WTC11 (cell line): ENCODE measurements around the gene EEF2K. TPM values are rescaled to one million over a fixed set of nuclear protein-coding genes. Genes with fewer than 3 reads are reported as not detected.

ENCODE experiments used
- ATAC-seq: fragments of 200-7000 bp; cut with Tn5 transposase; 2 replicates; pipeline ENCODE4 v1.10.0; 2021; ENCODE audit warnings: mild to moderate bottlenecking, moderate library complexity
- CTCF ChIA-PET: fragments of 300-600 bp; sonication (Branson Sonifier 250); formaldehyde crosslinking; loops from one replicate; lab custom pipeline; 2021; ENCODE audit warnings: antibody characterized with exemption; lab: Charles Lee
- POLR2A ChIA-PET: fragments of 350-600 bp; sonication (Branson Sonifier 250); formaldehyde crosslinking; loops from one replicate; lab custom pipeline; 2021; ENCODE audit warnings: antibody characterized with exemption; lab: Charles Lee
- DNase-seq: peaks from one replicate; pipeline ENCODE4 v3.0.0; 2021; ENCODE audit warnings: low spot score
- H3K27ac Mint-ChIP-seq: 2 replicates; pipeline ENCODE4 v1.8.0; 2021; ENCODE audit warnings: mixed read lengths
- H3K27me3 Mint-ChIP-seq: 2 replicates; pipeline ENCODE4 v1.8.0; 2021; ENCODE audit warnings: low read depth, mild to moderate bottlenecking, moderate library complexity, mixed read lengths
- H3K36me3 Mint-ChIP-seq: 2 replicates; pipeline ENCODE4 v1.8.0; 2021; ENCODE audit warnings: mixed read lengths
- H3K4me1 Mint-ChIP-seq: 2 replicates; pipeline ENCODE4 v1.8.0; 2022; ENCODE audit warnings: mixed read lengths
- H3K4me3 Mint-ChIP-seq: 2 replicates; pipeline ENCODE4 v1.8.0; 2021; ENCODE audit warnings: mild to moderate bottlenecking, moderate library complexity, mixed read lengths
- H3K9me3 Mint-ChIP-seq: 2 replicates; pipeline ENCODE4 v1.8.0; 2021; ENCODE audit warnings: mixed read lengths
- AR ChIP-seq: fragments of 250-450 bp; sonication (Bioruptor Pico); IDR thresholded peaks from 2 replicates; pipeline ENCODE4 v1.9.0; 2021; ENCODE audit warnings: mild to moderate bottlenecking
- CREB1 ChIP-seq: sonication (generic); formaldehyde crosslinking; IDR thresholded peaks from 2 replicates; pipeline ENCODE4 v1.8.0; 2023; ENCODE audit warnings: mild to moderate bottlenecking, missing genetic modification reagents
- CREM ChIP-seq: sonication (generic); formaldehyde crosslinking; IDR thresholded peaks from 2 replicates; pipeline ENCODE4 v1.8.1; 2022; ENCODE audit warnings: mild to moderate bottlenecking, missing genetic modification reagents, moderate library complexity
- CTCF ChIP-seq: fragments of 200-600 bp; IDR thresholded peaks from 2 replicates; pipeline ENCODE4 v1.8.0; 2022; ENCODE audit warnings: antibody characterized with exemption
- ESRRA ChIP-seq: sonication (generic); formaldehyde crosslinking; IDR thresholded peaks from 2 replicates; pipeline ENCODE4 v1.8.1; 2022; ENCODE audit warnings: mild to moderate bottlenecking, missing genetic modification reagents, borderline replicate concordance
- GABPB1 ChIP-seq: sonication (generic); formaldehyde crosslinking; IDR thresholded peaks from 2 replicates; pipeline ENCODE4 v1.8.1; 2023; ENCODE audit warnings: mild to moderate bottlenecking, missing genetic modification reagents
- HMGXB4 ChIP-seq: sonication (generic); formaldehyde crosslinking; IDR thresholded peaks from 2 replicates; pipeline ENCODE4 v1.8.1; 2023; ENCODE audit warnings: mild to moderate bottlenecking, moderate library complexity, missing genetic modification reagents
- JUN ChIP-seq: sonication (generic); formaldehyde crosslinking; IDR thresholded peaks from 2 replicates; pipeline ENCODE4 v1.8.0; 2023; ENCODE audit warnings: mild to moderate bottlenecking, missing genetic modification reagents
- MAX ChIP-seq: sonication (generic); formaldehyde crosslinking; IDR thresholded peaks from 2 replicates; pipeline ENCODE4 v1.8.0; 2022; ENCODE audit warnings: mild to moderate bottlenecking, missing genetic modification reagents
- NFE2L1 ChIP-seq: sonication (generic); formaldehyde crosslinking; IDR thresholded peaks from 2 replicates; pipeline ENCODE4 v1.8.1; 2023; ENCODE audit warnings: missing genetic modification reagents
- NFYB ChIP-seq: sonication (generic); formaldehyde crosslinking; conservative IDR thresholded peaks from 2 replicates; pipeline ENCODE4 v1.8.0; 2022; ENCODE audit warnings: low read depth, missing genetic modification reagents
- SMAD4 ChIP-seq: sonication (generic); formaldehyde crosslinking; IDR thresholded peaks from 2 replicates; pipeline ENCODE4 v1.8.0; 2022; ENCODE audit warnings: mild to moderate bottlenecking, missing genetic modification reagents
- STAT6 ChIP-seq: sonication (generic); formaldehyde crosslinking; conservative IDR thresholded peaks from 2 replicates; pipeline ENCODE4 v1.8.1; 2023; ENCODE audit warnings: mild to moderate bottlenecking, low read depth, missing genetic modification reagents, moderate library complexity
- TCF7 ChIP-seq: sonication (generic); formaldehyde crosslinking; IDR thresholded peaks from 2 replicates; pipeline ENCODE4 v1.8.0; 2022; ENCODE audit warnings: mild to moderate bottlenecking, low read depth, missing genetic modification reagents, moderate library complexity
- USF1 ChIP-seq: sonication (generic); formaldehyde crosslinking; IDR thresholded peaks from 2 replicates; pipeline ENCODE4 v1.8.0; 2022; ENCODE audit warnings: mild to moderate bottlenecking, missing genetic modification reagents
- ZBTB21 ChIP-seq: sonication (generic); formaldehyde crosslinking; IDR thresholded peaks from 2 replicates; pipeline ENCODE4 v1.8.1; 2023; ENCODE audit warnings: mild to moderate bottlenecking, missing genetic modification reagents, borderline replicate concordance
- ZBTB43 ChIP-seq: sonication (generic); formaldehyde crosslinking; IDR thresholded peaks from 2 replicates; pipeline ENCODE4 v1.8.1; 2023; ENCODE audit warnings: mild to moderate bottlenecking, missing genetic modification reagents
- ZNF219 ChIP-seq: sonication (generic); formaldehyde crosslinking; IDR thresholded peaks from 2 replicates; pipeline ENCODE4 v1.8.0; 2023; ENCODE audit warnings: missing genetic modification reagents, mild to moderate bottlenecking, borderline replicate concordance
- ZNF263 ChIP-seq: sonication (generic); formaldehyde crosslinking; IDR thresholded peaks from 2 replicates; pipeline ENCODE4 v1.8.1; 2022; ENCODE audit warnings: low read depth, mild to moderate bottlenecking, moderate library complexity, missing genetic modification reagents
- ZNF512 ChIP-seq: sonication (generic); formaldehyde crosslinking; IDR thresholded peaks from 2 replicates; pipeline ENCODE4 v1.8.1; 2022; ENCODE audit warnings: missing genetic modification reagents, borderline replicate concordance
- total RNA-seq: library from RNA; stranded (reverse); gene quantifications from 3 replicates; pipeline ENCODE4 v1.2.3, GENCODE V29; 2021

The EEF2K gene
- total RNA-seq, 1 experiment from 2014 or later, result 26.7 TPM

GRCh38 chr16:22321340-22322001 lies 115.4 kb downstream of the EEF2K start:
- ChIA-PET CTCF (interaction anchor here (0.6 to 1.6 kb wide), 20 partner anchors 8 to 1369 kb away, joined by 3 to 19 read pairs (median 3); partner anchors contain the start of gene LDAF1), POLR2A (no interaction called here)
- DNase-seq (peak; percentile 79), ATAC-seq (peak; percentile 80)
- peaks cover 32% of the 10 kb centered on the region for H3K36me3 Mint-ChIP-seq
- H3K4me1 Mint-ChIP-seq, result no peaks in the 10 kb centered on the region
- no peaks in the 10 kb centered on the region for H3K9me3 Mint-ChIP-seq
- H3K4me3 Mint-ChIP-seq, result no peak overlapping the region
- H3K27ac Mint-ChIP-seq, result peak overlapping the region; percentile 74
- no peaks in the 10 kb centered on the region for H3K27me3 Mint-ChIP-seq
- TF ChIP-seq ZBTB21 (CRISPR knock-in tag) (no peak), NFE2L1 (no peak), AR (no peak), CREB1 (CRISPR knock-in tag) (no peak), GABPB1 (CRISPR knock-in tag) (no peak), TCF7 (CRISPR knock-in tag) (no peak), STAT6 (CRISPR knock-in tag) (no peak), ZBTB43 (no peak), SMAD4 (CRISPR knock-in tag) (no peak), CREM (CRISPR knock-in tag) (no peak), ESRRA (CRISPR knock-in tag) (no peak), HMGXB4 (CRISPR knock-in tag) (peak; percentile 26; the same call in 1 of the 2 replicates), JUN (CRISPR knock-in tag) (no peak), USF1 (CRISPR knock-in tag) (no peak), ZNF219 (CRISPR knock-in tag) (no peak), ZNF263 (CRISPR knock-in tag) (no peak), MAX (peak; percentile 80), NFYB (CRISPR knock-in tag) (no peak), ZNF512 (CRISPR knock-in tag) (no peak), CTCF (peak; percentile 83)
